ENCODE measurements around the gene ERBIN. TPM values are rescaled to one million over a fixed set of nuclear protein-coding genes. Genes with fewer than 3 reads are reported as not detected.
"Not testable (repeated sequence)": the region's sequence is repeated elsewhere in the genome, so short reads cannot be mapped to it uniquely, and the experiment has no call there.

ERBIN gene
- total RNA-seq, 1 experiment from 2014 or later = 98.6 TPM

DNA sequence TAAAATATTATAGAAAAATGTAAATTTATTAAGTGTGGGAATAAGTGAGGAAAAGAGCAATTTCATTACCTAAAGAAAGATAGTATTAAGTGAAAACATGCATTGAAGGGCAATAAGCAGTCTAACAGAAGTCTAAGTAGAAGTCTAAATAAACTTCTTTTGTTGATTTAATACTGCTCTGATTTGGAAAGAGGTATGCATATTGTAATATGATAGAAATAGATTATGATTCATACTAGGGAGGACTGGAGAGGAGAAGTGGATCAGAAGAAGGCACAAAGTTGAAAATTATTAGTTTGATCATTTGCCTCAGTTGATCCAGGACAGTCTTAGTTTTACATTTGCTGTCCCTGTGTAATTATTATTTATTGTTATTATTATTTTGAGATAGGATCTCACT lies 6.6 kb upstream of the ERBIN start:
- no peak for DNase-seq (ENCODE audit: low read depth)

DNA sequence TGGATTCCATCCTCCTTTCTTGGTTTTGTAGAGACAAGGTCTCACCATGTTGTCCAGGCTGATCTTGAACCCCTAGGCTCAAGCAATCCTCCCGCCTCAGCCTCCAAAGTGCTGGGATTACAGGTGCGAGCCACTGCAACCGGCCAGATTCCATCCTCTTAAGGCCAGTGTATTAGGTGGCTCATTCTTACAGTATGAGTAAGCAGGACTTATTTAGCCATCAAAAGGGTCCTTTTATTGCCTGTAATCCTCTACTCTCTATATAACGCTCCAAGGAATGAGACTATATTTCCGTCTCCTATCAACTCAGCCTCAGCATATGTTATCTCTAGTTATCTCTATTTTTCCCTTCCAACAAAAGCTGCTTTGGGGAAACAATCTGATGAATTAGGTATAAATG lies 3.0 kb upstream of the ERBIN start:
- DNase-seq (ENCODE audit: low read depth) = peak; percentile 36

DNA sequence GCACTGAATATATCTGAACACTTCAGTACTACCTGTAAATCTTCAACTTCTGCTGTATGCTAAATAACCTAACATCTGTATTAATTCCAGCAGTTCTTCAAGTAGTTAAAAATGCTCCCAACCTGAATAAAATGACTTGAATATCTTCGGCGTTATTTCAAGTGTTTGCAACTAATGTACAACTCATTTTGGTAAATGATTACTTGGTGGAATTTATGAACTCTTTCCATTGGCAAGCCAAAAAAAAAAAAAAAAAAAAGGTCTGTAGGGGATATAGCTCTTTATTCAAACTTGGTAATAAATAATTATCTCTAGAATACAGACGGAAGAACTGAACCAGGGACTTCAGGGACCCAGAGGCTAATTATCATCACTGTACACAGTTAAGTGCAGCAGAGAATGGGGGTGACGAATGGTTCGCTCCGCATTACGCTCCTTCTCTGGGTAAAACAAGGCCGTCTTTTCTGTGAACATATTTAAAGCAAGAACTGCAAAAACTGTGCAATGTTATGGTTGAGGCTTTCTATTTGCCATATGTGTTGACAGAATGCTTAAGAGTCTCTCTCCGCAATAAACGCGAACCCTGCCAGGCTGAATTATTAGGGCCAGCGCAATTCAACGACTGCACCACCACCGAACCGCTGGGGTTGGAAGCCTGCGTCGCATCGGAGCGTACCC lies 1.9 kb upstream of the ERBIN start:
- DNase-seq (ENCODE audit: low read depth) = no peak

DNA sequence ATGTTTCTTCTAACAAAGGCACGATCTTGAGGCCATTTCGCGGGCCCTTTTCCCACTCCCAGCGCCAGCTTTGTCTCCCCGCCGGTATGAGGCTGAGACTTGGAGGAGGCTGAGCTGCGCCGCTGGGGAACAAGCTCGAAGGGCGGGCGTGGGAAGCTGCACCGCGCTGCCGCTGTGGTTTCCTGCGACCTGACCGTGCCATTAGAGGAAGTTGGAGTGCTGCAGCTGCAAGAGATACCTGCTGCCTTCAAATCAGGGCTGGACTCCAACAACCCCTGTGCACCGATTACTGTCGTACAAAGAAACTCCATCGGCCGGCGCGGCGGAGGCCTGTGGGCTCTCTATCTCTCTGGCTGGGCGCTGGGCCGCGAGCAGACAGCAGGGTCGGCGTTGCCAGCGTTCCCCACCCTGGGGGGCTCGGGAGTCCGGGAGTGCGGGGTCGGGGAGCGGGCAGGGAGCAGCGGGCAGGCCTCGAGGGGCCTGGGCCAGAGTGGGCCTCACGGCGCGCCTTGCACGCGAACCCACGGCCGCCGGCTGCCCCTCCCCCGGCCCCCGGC lies 1.3 kb upstream of the ERBIN start:
- peak; percentile 85 for DNase-seq (ENCODE audit: low read depth)

DNA sequence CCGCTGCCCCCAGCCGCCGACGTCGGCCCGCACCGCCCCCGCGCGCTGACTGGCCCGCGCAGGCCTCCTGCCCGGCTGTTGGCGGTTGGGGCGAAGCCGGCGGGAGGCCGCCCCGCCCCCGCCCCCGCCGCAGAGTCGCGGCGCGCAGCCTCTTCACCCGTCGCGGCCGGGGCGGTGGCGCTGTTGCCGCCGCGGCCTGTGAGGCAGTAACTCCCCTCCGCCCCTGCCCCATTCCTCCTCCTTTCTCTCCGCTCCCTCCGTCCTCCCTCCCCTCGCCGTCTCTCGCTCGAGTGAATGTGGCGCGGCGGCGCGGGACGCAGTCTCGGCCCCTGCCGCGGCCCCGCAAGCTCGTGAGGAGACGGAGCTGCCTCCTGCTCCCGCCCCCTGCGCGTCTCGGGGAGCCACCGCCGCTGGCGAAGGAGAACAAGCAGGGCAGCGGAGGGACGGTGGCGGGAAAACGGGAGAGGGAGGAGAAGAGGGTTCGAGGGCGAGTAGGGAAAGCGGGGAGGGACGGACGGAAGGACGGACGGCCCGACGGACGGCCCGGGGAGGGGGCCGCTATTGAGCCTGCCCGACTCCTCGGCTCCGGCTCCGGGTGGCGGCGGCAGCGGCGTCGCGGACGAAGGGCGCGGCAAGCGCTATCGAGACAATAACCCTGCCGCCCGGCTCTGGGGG lies 637 bp upstream of the ERBIN start:
- peak; percentile 88 for DNase-seq (ENCODE audit: low read depth)

DNA sequence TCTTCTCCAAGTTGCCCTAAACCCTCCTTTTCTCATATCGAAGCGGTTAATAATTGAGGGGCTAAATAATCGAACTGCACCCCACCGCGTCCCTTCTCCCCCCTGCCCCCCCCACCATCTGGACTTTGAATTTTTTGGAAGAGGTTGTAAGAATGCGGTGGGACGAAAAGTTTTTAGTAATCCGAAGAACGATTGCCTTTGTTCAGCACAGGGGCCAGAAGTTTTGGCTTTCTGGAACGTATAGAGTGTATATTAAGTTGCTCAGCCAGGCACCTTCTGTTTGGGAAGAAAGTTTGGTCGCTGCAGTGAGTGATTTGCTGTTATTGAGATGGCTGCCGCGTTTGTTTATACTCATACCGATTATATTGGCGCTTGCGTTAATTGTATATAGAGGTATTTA lies 518 bp downstream of the ERBIN start:
- no peak for DNase-seq (ENCODE audit: low read depth)

DNA sequence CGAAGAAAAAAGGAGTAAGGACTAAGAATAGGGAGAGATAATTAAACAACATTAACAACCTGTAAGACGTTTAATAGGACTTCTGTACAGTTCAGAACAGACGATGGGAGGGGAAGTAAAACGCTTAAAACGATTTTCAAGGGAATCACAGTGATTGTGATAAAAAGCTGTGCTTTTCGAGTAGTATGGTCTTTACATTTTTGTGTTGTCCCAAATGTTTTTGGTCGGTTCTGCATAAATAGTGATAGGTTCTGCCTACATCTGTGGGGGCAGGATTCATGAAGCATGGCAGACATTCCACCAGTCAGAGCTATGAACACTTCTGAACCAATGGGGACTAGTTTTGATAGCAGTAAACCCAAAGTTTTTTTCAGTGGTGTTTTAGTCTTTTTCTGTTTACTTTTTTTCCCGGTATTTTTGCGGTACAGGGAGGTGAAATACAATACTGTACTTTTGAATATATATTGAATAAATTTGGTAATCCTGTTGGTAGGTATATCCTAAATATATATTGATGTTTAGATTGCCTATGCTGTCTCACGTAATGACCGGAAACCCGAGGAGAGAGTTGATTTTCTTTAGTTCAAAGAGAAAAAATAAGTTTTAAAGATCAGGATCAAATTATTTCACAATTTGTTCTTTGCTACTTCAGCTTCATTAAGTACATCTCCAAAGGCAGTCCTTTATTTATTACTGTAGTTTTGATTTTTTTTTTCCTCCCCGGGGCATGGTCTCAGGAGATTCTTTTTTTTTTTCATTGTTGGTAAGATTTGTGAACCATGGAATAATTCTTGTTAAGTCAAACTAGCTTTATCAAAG lies 1.3 kb downstream of the ERBIN start:
- peak; percentile 76 for DNase-seq (ENCODE audit: low read depth)

DNA sequence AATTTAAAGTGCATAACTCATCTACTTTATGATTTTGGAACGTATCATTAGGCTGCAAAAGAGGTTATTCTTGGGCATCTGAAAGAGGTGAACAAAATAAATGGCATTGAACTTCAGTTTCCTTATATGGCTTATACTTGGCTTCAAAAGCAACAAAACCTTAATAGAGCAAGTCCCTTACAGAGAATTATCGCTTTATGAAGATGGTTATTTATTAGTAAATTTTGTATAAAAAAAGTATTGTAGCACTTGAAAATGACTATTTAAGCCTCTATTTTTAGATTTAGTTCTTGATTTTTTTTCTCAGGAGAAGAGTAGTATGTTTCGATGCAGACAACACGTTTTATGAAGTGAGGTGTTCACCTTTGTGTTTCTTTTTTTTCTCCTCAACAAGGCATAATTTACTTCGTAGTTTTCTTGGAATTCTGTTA lies 2.0 kb downstream of the ERBIN start:
- DNase-seq (ENCODE audit: low read depth) = no peak

DNA sequence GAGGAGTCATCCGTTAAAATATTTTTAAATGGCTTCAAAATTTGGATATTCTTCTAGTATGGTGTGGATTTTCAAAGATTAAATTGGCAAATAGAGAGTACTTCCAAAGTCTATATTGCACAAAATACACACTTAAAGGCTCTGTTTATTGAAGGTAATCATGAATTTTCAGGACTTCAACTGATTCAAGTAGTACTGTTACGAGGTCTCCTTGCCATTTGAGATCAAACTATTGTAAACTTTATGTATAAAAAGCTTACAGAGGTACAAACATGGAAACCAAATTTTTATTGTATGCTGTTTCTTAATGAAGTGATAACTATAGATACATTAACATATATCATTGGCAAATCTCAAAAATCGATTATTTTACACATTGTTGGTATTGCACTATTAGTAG lies 2.5 kb downstream of the ERBIN start:
- DNase-seq (ENCODE audit: low read depth) = no peak

DNA sequence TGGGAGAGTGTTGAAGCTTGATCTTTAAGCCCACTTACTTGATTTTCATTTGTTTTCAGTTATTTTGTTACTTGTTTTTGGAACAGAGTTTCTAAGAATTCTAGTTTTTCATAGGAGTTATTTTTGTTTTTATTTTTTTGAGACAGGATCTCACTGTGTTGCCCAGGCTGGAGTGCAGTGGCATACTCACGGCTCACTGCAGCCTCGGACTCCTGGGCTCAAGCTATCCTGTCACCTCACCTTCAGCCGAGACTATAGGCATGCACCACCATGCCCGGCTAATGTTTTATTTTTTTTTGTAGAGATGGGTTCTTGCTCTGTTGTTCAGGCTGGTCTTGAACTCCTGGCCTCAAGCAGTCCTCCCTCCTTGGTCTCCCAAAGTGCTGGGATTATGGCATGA lies 6.3 kb downstream of the ERBIN start:
- DNase-seq (ENCODE audit: low read depth) = no peak

DNA sequence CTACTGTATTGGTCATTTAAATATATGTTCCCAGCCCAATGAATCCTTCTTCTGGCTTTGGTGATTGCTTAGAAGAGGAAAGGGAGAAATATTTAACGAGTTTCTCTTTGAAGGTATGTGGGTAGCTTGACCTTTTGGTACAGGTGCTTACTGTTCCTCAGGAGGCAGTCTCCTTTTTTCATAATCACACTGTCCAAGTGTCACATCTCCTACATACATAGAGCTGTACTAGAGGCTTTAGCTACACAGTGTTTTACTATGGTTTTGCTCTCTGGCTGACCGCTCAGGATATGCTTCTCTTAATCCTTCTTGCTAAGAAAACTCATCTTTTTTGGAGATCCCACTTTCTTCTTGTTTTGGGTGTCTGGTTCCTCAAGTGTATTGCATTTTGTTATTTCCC lies 6.9 kb downstream of the ERBIN start:
- DNase-seq (ENCODE audit: low read depth) = no peak

DNA sequence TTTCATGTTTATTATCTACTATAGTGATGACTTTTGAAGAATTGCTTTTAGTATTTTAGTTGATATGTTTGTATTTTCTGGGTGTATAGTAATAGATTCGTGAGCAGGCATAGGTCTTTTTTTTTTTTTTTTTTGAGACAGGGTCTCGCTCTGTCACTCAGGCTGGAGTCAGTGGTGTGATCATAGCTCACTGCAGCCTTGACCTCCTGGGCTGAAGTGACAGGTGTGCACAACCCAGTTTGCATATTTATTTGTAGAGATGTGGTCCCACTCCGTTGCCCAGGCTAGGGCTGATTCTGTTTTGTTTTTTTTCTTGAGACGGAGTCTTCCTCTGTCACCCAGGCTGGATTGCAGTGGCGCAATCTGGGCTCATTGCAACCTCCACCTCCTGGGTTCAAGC lies 11.9 kb downstream of the ERBIN start:
- DNase-seq (ENCODE audit: low read depth) = no peak

DNA sequence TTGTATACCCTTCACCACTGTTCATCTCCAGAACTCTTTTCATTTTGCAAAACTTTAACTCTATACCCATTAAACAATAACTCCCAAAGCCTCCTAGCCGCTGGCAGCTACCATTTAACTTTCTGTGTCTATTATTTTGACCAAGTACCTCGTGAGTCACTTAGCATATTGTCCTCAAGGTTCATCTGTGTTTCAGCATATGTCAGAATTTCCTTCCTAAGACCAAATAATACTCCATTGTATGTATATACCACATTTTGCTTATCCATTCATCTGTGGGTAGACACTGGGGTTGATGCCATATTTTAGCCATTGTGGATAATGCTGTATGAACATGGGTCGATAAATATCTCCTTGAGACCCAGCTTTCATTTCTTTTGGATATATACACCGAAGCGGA lies 17.4 kb downstream of the ERBIN start:
- DNase-seq (ENCODE audit: low read depth) = no peak

DNA sequence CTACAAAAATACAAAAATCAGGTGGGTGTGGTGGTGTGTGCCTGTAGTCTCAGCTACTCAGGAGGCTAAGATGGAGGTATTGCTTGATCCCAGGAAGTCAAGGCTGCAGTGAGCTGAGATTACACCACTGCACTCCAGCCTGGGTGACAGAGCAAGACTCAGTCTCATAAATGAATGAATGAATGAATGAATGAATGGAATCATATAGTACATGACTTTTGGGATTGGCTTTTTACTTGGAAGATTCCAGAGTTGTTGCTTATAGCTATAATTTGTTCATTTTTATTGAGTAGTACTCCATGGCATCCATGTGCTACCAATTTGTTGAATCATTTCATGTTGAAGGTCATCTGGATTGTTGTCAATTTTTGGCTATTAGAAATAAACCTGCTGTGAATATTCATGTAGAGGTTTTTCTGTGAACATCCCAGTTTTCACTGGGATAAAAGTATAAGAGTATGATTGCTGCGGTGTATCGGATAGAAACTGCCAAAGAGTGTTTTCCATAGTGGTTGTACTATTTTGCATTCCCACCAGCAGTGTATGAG lies 19.9 kb downstream of the ERBIN start:
- no peak for DNase-seq (ENCODE audit: low read depth)

DNA sequence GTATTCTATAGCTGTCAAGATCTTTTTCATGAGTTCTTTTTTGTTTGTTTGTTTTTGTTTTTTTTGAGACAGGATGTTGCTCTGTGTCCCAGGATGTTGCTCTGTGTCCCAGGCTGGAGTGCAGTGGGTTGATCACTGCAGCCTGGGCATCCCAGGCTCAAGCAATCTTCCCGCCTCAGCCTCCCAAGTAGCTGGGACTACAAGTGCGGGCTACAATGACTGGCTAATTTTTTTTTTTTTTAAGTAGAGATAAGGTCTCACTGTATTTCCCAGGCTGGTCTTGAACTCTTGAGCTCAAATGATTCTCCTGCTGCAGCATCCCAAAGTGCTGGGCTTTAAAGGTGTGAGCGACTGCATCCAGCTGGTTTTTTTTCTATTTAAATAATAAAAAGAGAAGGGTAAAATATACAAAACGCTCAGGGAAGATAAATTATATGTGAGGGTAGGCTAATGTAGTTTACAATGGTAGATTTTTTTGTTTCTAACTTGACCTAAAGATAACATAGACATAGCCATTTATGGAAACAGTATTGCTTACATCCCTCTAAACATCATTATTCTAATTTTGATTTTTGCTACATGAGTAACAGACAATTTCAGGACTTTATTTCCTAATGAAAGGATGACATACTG lies 21.9 kb downstream of the ERBIN start:
- DNase-seq (ENCODE audit: low read depth) = no peak

DNA sequence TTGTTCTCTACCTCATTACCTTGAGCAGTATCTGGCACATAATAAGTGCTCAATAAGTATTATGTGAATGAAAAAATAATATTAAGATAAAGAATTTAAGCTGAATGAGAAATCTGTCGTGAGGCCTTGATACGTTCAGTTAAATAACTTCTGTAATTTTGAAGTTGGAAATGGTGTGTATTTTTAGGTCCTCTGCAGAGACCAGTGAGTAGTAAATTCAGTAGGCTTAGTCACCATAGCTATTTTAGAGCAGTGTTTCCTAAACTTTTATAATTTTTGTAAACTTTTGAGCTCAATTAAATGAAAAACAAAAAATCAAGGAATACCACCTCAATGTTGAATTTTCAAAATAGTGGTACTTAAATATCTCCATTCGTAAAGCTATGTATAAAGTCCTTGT lies 25.0 kb downstream of the ERBIN start:
- no peak for DNase-seq (ENCODE audit: low read depth)

DNA sequence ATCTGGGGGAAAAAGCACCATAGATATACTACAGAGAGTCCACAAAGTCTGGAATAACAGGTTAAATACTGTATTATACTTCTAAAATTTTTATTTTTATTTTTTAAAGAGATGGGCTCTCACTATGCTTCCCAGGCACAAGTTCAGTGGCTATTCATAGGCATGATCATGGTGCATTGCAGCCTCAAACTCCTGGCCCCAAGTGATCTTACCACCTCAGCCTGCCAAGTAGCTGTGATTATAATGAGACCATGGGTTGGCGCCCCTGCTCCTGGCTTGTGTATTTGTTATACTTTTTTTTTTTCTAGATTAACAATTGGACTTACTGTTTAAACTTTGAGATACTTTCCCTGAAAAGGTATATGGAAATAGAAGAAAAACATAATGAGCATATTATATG lies 25.9 kb downstream of the ERBIN start:
- no peak for DNase-seq (ENCODE audit: low read depth)

DNA sequence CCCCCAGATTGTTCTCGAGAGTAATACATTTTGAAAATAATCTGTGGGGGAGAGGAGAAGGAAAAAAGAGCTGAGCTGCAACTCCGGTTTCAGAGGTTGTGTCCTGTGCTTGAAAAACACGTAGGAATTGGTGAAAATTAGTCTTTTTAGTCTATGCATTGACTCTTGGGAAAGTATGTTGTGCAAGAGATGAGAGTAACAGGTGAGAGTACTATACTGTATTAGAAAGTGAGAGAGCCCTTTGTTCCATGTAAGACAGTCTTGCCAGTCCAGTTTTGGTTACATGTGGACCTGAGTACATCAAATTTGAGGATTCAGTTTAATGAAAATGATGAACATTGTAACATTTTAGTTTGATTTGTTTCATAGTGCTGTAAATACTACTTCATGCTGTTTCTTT lies 27.8 kb downstream of the ERBIN start:
- no peak for DNase-seq (ENCODE audit: low read depth)

DNA sequence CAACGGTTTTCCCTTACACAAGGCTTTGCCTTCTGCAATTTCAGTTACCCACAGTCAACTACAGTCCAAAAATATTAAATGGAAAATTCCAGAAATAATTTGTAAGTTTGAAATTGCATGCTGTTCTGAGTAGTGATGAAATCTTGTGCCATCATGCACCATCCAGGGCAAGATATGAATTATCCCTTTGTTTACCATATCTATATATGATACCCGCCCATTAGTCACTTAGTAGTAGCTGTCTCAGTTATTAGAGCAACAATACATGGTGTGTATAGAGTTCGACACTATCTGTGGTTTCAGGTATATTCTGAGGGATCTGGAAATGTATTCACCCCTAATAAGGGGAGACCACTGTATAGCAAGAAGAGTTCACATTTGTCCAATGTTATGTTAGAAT lies 29.4 kb downstream of the ERBIN start:
- DNase-seq (ENCODE audit: low read depth) = no peak

DNA sequence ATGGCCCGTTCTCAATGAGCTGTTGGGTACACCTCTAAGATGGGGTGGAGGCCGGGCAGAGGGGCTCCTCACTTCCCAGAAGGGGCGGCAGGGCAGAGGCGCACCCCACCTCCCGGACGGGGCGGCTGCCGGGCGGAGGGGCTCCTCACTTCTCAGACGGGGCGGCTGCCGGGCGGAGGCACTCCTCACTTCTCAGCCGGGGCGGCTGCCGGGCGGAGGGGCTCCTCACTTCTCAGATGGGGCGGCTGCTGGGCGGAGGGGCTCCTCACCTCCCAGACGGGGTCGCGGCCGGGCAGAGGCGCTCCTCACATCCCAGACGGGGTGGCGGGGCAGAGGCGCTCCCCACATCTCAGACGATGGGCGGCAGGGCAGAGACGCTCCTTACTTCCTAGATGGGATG lies 31.3 kb downstream of the ERBIN start:
- DNase-seq (ENCODE audit: low read depth) = not testable (repeated sequence)

DNA sequence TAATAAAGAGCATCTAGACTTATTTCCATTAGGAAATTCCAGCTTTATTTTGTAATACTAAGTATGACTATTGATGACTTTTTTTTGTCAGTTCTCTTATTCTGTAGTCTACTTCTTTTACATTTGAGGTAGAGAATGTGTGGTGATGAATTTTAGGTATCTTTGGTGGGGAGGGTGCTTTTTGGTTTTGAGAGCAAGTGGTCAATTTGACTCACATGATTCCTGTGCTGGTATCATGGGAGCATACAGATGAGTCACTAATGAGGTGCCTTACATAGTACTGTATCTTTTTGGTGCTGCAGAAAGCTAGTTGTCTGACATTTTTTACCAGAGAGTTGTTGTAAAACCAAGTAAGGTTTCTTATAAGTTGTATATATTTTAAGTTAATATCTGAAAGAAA lies 35.3 kb downstream of the ERBIN start:
- DNase-seq (ENCODE audit: low read depth) = peak; percentile 73

All from M059J (cell line).